Nephron progenitor cell (in vitro differentiated cells): Measurements from ENCODE around the gene APLF.

Experiments used
- DNase-seq: peaks from one replicate; pipeline ENCODE4 v3.0.0; 2021
- H3K27ac Mint-ChIP-seq: 2 replicates; pipeline ENCODE4 v1.8.0; 2021; ENCODE audit warnings: mild to moderate bottlenecking, moderate library complexity, mixed read lengths
- H3K27me3 Mint-ChIP-seq: 2 replicates; pipeline ENCODE4 v1.8.0; 2021; ENCODE audit warnings: mild to moderate bottlenecking, low read depth, mixed read lengths; ENCODE audit not compliant: poor library complexity
- H3K36me3 Mint-ChIP-seq: 2 replicates; pipeline ENCODE4 v1.8.0; 2021; ENCODE audit warnings: low read depth, mixed read lengths
- H3K4me1 Mint-ChIP-seq: 2 replicates; pipeline ENCODE4 v1.8.0; 2021; ENCODE audit warnings: mixed read lengths
- H3K4me3 Mint-ChIP-seq: 2 replicates; pipeline ENCODE4 v1.8.0; 2021; ENCODE audit warnings: mild to moderate bottlenecking, moderate library complexity, mixed read lengths
- H3K9me3 Mint-ChIP-seq: 2 replicates; pipeline ENCODE4 v1.8.0; 2021; ENCODE audit warnings: mild to moderate bottlenecking, moderate library complexity, mixed read lengths
- CTCF ChIP-seq: fragments of 200-600 bp; sonication (generic); IDR thresholded peaks from 2 replicates; pipeline ENCODE4 v1.5.0; 2021; ENCODE audit warnings: antibody characterized with exemption

APLF gene

GRCh38 chr2:68429311-68429826 lies 38.0 kb upstream of the APLF start:
- Mint-ChIP-seq H3K27ac (no peak overlapping the region), H3K4me1 (no peaks in the 10 kb centered on the region), H3K4me3 (no peak overlapping the region), H3K36me3 (no peaks in the 10 kb centered on the region), H3K27me3 (no peaks in the 10 kb centered on the region), H3K9me3 (no peaks in the 10 kb centered on the region)
- no peak for DNase-seq
- TF ChIP-seq CTCF: no peak

GRCh38 chr2:68431316-68431972 lies 35.9 kb upstream of the APLF start:
- Mint-ChIP-seq H3K4me3 (no peak overlapping the region), H3K27ac (no peak overlapping the region), H3K4me1 (no peaks in the 10 kb centered on the region), H3K36me3 (no peaks in the 10 kb centered on the region), H3K27me3 (no peaks in the 10 kb centered on the region), H3K9me3 (no peaks in the 10 kb centered on the region)
- TF ChIP-seq CTCF: no peak
- no peak for DNase-seq

- DNase-seq: no peak
- no peak overlapping the region for H3K27ac Mint-ChIP-seq
- no peaks in the 10 kb centered on the region for H3K4me1 Mint-ChIP-seq
- no peaks in the 10 kb centered on the region for H3K9me3 Mint-ChIP-seq
- H3K4me3 Mint-ChIP-seq: no peak overlapping the region
- H3K36me3 Mint-ChIP-seq: no peaks in the 10 kb centered on the region
- H3K27me3 Mint-ChIP-seq: no peaks in the 10 kb centered on the region
- TF ChIP-seq CTCF: no peak
Observed at GRCh38 chr2:68432696-68433658, 34.4 kb upstream of the APLF start.

GRCh38 chr2:68434981-68435380 lies 32.4 kb upstream of the APLF start:
- no peak for DNase-seq
- Mint-ChIP-seq H3K9me3 (no peaks in the 10 kb centered on the region), H3K27me3 (peaks cover 5% of the 10 kb centered on the region), H3K27ac (no peak overlapping the region), H3K4me1 (no peaks in the 10 kb centered on the region), H3K36me3 (no peaks in the 10 kb centered on the region), H3K4me3 (no peak overlapping the region)
- no peak for TF ChIP-seq CTCF

GRCh38 chr2:68435615-68436014 lies 31.8 kb upstream of the APLF start:
- no peaks in the 10 kb centered on the region for H3K9me3 Mint-ChIP-seq
- H3K27ac Mint-ChIP-seq: no peak overlapping the region
- H3K4me1 Mint-ChIP-seq: no peaks in the 10 kb centered on the region
- H3K36me3 Mint-ChIP-seq: no peaks in the 10 kb centered on the region
- no peak for DNase-seq
- peaks cover 5% of the 10 kb centered on the region for H3K27me3 Mint-ChIP-seq
- no peak overlapping the region for H3K4me3 Mint-ChIP-seq
- TF ChIP-seq CTCF: no peak
